Neural cell (in vitro differentiated cells): Measurements from ENCODE around the gene ZCWPW2. TPM values are rescaled to one million over a fixed set of nuclear protein-coding genes. Genes with fewer than 3 reads are reported as not detected.

ENCODE experiments used
- H2AFZ ChIP-seq: fragments of 200-600, 300-800 bp; sonication (generic), shearing (Covaris generic); 2 replicates; pipeline ENCODE4 v1.6.0; 2014; ENCODE audit warnings: low read depth, mild to moderate bottlenecking, antibody characterized with exemption, low read length, moderate library complexity
- H3F3A ChIP-seq: fragments of 200-600 bp; shearing (Covaris generic); 2 replicates; pipeline ENCODE4 v1.6.1; 2016; ENCODE audit warnings: mild to moderate bottlenecking, moderate library complexity, mixed read lengths, antibody characterized with exemption, low read length; ENCODE audit not compliant: insufficient read depth, poor library complexity, severe bottlenecking
- H3K27ac ChIP-seq: fragments of 200-600, 300-800 bp; sonication (generic), shearing (Covaris generic); 2 replicates; pipeline ENCODE4 v1.5.1; 2014; ENCODE audit warnings: mild to moderate bottlenecking, low read length, moderate library complexity
- H3K27me3 ChIP-seq: fragments of 300-800, 200-600 bp; sonication (generic), shearing (Covaris generic); 2 replicates; pipeline ENCODE4 v1.6.0; 2014; ENCODE audit warnings: mild to moderate bottlenecking, low read depth, low read length, moderate library complexity; ENCODE audit not compliant: insufficient read depth
- H3K36me3 ChIP-seq: fragments of 300-800, 200-600 bp; sonication (generic), shearing (Covaris generic); 2 replicates; pipeline ENCODE4 v1.5.1; 2014; ENCODE audit warnings: mild to moderate bottlenecking, antibody characterized with exemption, low read length, moderate library complexity; ENCODE audit not compliant: insufficient read depth
- H3K4me2 ChIP-seq: fragments of 300-800, 200-600 bp; sonication (generic), shearing (Covaris generic); 2 replicates; pipeline ENCODE4 v1.6.0; 2014; ENCODE audit warnings: mild to moderate bottlenecking, low read length
- H3K4me3 ChIP-seq: fragments of 300-800, 200-600 bp; sonication (generic), shearing (Covaris generic); 2 replicates; pipeline ENCODE4 v1.5.1; 2014; ENCODE audit warnings: mild to moderate bottlenecking, low read length, moderate library complexity
- H3K79me2 ChIP-seq: fragments of 200-600 bp; shearing (Covaris generic); replicated peaks from 2 replicates; pipeline ENCODE4 v1.6.0; 2014; ENCODE audit warnings: mild to moderate bottlenecking, low read length, moderate library complexity; ENCODE audit not compliant: insufficient read depth
- H3K9ac ChIP-seq: fragments of 300-800, 200-600 bp; sonication (generic), shearing (Covaris generic); 2 replicates; pipeline ENCODE4 v1.6.1; 2016; ENCODE audit warnings: mild to moderate bottlenecking, low read length, mixed read lengths
- H3K9me2 ChIP-seq: fragments of 200-600 bp; shearing (Covaris generic); 2 replicates; pipeline ENCODE4 v1.6.1; 2016; ENCODE audit warnings: mild to moderate bottlenecking, low read length, mixed read lengths; ENCODE audit not compliant: insufficient read depth
- H3K9me3 ChIP-seq: fragments of 200-600, 300-800 bp; sonication (generic), shearing (Covaris generic); 2 replicates; pipeline ENCODE4 v1.6.1; 2016; ENCODE audit warnings: mild to moderate bottlenecking, mixed run types, low read length, moderate library complexity, mixed read lengths
- H4K20me1 ChIP-seq: fragments of 200-600 bp; shearing (Covaris generic); 2 replicates; pipeline ENCODE4 v1.6.1; 2016; ENCODE audit warnings: mild to moderate bottlenecking, mixed run types; ENCODE audit not compliant: insufficient read depth
- CTCF ChIP-seq: fragments of 450-650 bp; IDR thresholded peaks from 2 replicates; pipeline ENCODE4 v1.5.1; 2014; ENCODE audit warnings: antibody characterized with exemption, mild to moderate bottlenecking, moderate library complexity; ENCODE audit not compliant: poor library complexity, severe bottlenecking
- EP300 ChIP-seq: fragments of 450-650 bp; conservative IDR thresholded peaks from 2 replicates; pipeline ENCODE4 v1.6.1; 2014; ENCODE audit warnings: antibody characterized with exemption, mild to moderate bottlenecking, moderate library complexity; ENCODE audit not compliant: poor library complexity, severe bottlenecking
- EZH2 ChIP-seq: fragments of 200-600, 300-800 bp; shearing (Covaris generic), sonication (generic); IDR thresholded peaks from 2 replicates; pipeline ENCODE4 v1.6.1; 2014; ENCODE audit warnings: antibody characterized with exemption, low read length, borderline replicate concordance, mild to moderate bottlenecking; ENCODE audit not compliant: insufficient read depth, poor library complexity, severe bottlenecking
- MXI1 ChIP-seq: fragments of 450-650 bp; conservative IDR thresholded peaks from 2 replicates; pipeline ENCODE4 v1.6.1; 2014; ENCODE audit warnings: antibody characterized with exemption, mild to moderate bottlenecking; ENCODE audit not compliant: poor library complexity, severe bottlenecking
- POLR2AphosphoS5 ChIP-seq: IDR thresholded peaks from 2 replicates; pipeline ENCODE4 v1.6.1; 2012
- RAD21 ChIP-seq: fragments of 450-650 bp; conservative IDR thresholded peaks from 2 replicates; pipeline ENCODE4 v1.6.1; 2014; ENCODE audit warnings: antibody characterized with exemption, mild to moderate bottlenecking, moderate library complexity
- REST ChIP-seq: IDR thresholded peaks from 2 replicates; pipeline ENCODE4 v1.6.1; 2012; ENCODE audit warnings: borderline replicate concordance
- SMC3 ChIP-seq: fragments of 450-650 bp; conservative IDR thresholded peaks from 2 replicates; pipeline ENCODE4 v1.6.1; 2014; ENCODE audit warnings: antibody characterized with exemption, mild to moderate bottlenecking, moderate library complexity; ENCODE audit not compliant: poor library complexity
- TAF1 ChIP-seq: IDR thresholded peaks from 2 replicates; pipeline ENCODE4 v1.6.1; 2012; ENCODE audit warnings: low read depth
- polyA plus RNA-seq: library from polyadenylated mRNA; depleted of rRNA; stranded (reverse); fragments of >200 nt; gene quantifications from 2 replicates; pipeline ENCODE4 v1.2.3, GENCODE V29; 2014

ZCWPW2 gene
- polyA plus RNA-seq, 1 donor from 2014 or later: 0.48 TPM

- H3K9me3 ChIP-seq: no peaks in the 10 kb centered on the region
- H3K79me2 ChIP-seq: no peaks in the 10 kb centered on the region
- no peaks in the 10 kb centered on the region for H3K27me3 ChIP-seq
- H3K27ac ChIP-seq: no peak overlapping the region
- no peaks in the 10 kb centered on the region for H3K9me2 ChIP-seq
- H4K20me1 ChIP-seq: no peaks in the 10 kb centered on the region
- H3K36me3 ChIP-seq: no peaks in the 10 kb centered on the region
- no peak overlapping the region for H3K4me2 ChIP-seq
- H3K9ac ChIP-seq: no peak overlapping the region
- H3K4me3 ChIP-seq: no peak overlapping the region
- H2AFZ ChIP-seq: no peak overlapping the region
- no peak for TF ChIP-seq POLR2AphosphoS5
- TF ChIP-seq TAF1: no peak
- TF ChIP-seq CTCF: no peak
- no peak for TF ChIP-seq RAD21
- H3F3A ChIP-seq: no peaks in the 10 kb centered on the region
Observed at GRCh38 chr3:28504976-28505375, 156.5 kb downstream of the ZCWPW2 start.

- TF ChIP-seq EP300 (no peak), POLR2AphosphoS5 (no peak), SMC3 (no peak), REST (no peak)
- H3K9ac ChIP-seq: no peak overlapping the region
- H3F3A ChIP-seq: no peaks in the 10 kb centered on the region
- no peaks in the 10 kb centered on the region for H3K27me3 ChIP-seq
- H3K4me3 ChIP-seq: no peak overlapping the region
- H3K9me2 ChIP-seq: no peaks in the 10 kb centered on the region
- no peaks in the 10 kb centered on the region for H3K9me3 ChIP-seq
- no peak overlapping the region for H3K4me2 ChIP-seq
- H2AFZ ChIP-seq: no peak overlapping the region
- H3K79me2 ChIP-seq: no peaks in the 10 kb centered on the region
- H4K20me1 ChIP-seq: no peaks in the 10 kb centered on the region
- H3K27ac ChIP-seq: no peak overlapping the region
- no peaks in the 10 kb centered on the region for H3K36me3 ChIP-seq
Observed at GRCh38 chr3:28521663-28522062, 173.1 kb downstream of the ZCWPW2 start.

- no peaks in the 10 kb centered on the region for H3K9me2 ChIP-seq
- H4K20me1 ChIP-seq: no peaks in the 10 kb centered on the region
- no peaks in the 10 kb centered on the region for H3K9me3 ChIP-seq
- H3K27me3 ChIP-seq: no peaks in the 10 kb centered on the region
- no peaks in the 10 kb centered on the region for H3F3A ChIP-seq
- H3K4me2 ChIP-seq: no peak overlapping the region
- TF ChIP-seq EZH2: no peak
- no peak for TF ChIP-seq MXI1
- TF ChIP-seq EP300: no peak
- TF ChIP-seq TAF1: no peak
- no peak for TF ChIP-seq RAD21
- TF ChIP-seq SMC3: no peak
- TF ChIP-seq CTCF: no peak
- no peak overlapping the region for H3K4me3 ChIP-seq
- H3K27ac ChIP-seq: no peak overlapping the region
- H3K9ac ChIP-seq: no peak overlapping the region
- no peaks in the 10 kb centered on the region for H3K79me2 ChIP-seq
- H2AFZ ChIP-seq: no peak overlapping the region
- H3K36me3 ChIP-seq: no peaks in the 10 kb centered on the region
Observed at GRCh38 chr3:28542351-28542750, 193.8 kb downstream of the ZCWPW2 start.
